BE2C (cell line): ENCODE measurements around the gene FARS2.

ENCODE experiments used
- DNase-seq: peaks from one replicate; pipeline ENCODE4 v3.0.0-alpha.2; 2020
- H3K27me3 ChIP-seq: fragments of 250-450 bp; sonication (Bioruptor Pico); 2 replicates; pipeline ENCODE4 v1.5.1; 2020; ENCODE audit warnings: mild to moderate bottlenecking
- H3K36me3 ChIP-seq: fragments of 250-450 bp; sonication (Bioruptor Pico); 2 replicates; pipeline ENCODE4 v1.5.1; 2020; ENCODE audit warnings: mild to moderate bottlenecking
- H3K4me1 ChIP-seq: fragments of 250-450 bp; sonication (Bioruptor Pico); 2 replicates; pipeline ENCODE4 v1.5.1; 2020
- H3K4me3 ChIP-seq: 2 replicates; pipeline ENCODE4 v1.5.1; 2011; ENCODE audit warnings: low read depth, low read length
- H3K9me3 ChIP-seq: fragments of 250-450 bp; sonication (Bioruptor Pico); 2 replicates; pipeline ENCODE4 v1.5.1; 2020
- CTCF ChIP-seq: IDR thresholded peaks from 2 replicates; pipeline ENCODE4 v1.5.1; 2012; ENCODE audit warnings: mild to moderate bottlenecking, low read depth, low read length

FARS2 gene

GRCh38 chr6:5513408-5513807 is 252.1 kb downstream of the FARS2 start:
- Histone ChIP-seq H3K9me3 (no peaks in the 10 kb centered on the region), H3K27me3 (no peaks in the 10 kb centered on the region), H3K4me1 (no peaks in the 10 kb centered on the region; the same call in 1 of the 2 replicates), H3K4me3 (no peak overlapping the region), H3K36me3 (no peaks in the 10 kb centered on the region)
- TF ChIP-seq CTCF: no peak
- DNase-seq: no peak

- Histone ChIP-seq H3K9me3 (no peaks in the 10 kb centered on the region), H3K27me3 (no peaks in the 10 kb centered on the region), H3K4me1 (no peaks in the 10 kb centered on the region; the same call in 1 of the 2 replicates), H3K36me3 (no peaks in the 10 kb centered on the region), H3K4me3 (no peak overlapping the region)
- no peak for TF ChIP-seq CTCF
- DNase-seq: no peak
Measured at GRCh38 chr6:5514353-5514752, 253.0 kb downstream of the FARS2 start.

- no peak for TF ChIP-seq CTCF
- H3K9me3 ChIP-seq: no peaks in the 10 kb centered on the region
- no peaks in the 10 kb centered on the region for H3K27me3 ChIP-seq
- no peaks in the 10 kb centered on the region for H3K36me3 ChIP-seq
- H3K4me1 ChIP-seq: peaks cover 7% of the 10 kb centered on the region
- no peak for DNase-seq
- no peak overlapping the region for H3K4me3 ChIP-seq
Measured at GRCh38 chr6:5515200-5515599, 253.9 kb downstream of the FARS2 start.

GRCh38 chr6:5516036-5516435 is 254.7 kb downstream of the FARS2 start:
- H3K27me3 ChIP-seq: no peaks in the 10 kb centered on the region
- no peak for DNase-seq
- TF ChIP-seq CTCF: no peak
- peaks cover 11% of the 10 kb centered on the region for H3K4me1 ChIP-seq
- H3K9me3 ChIP-seq: no peaks in the 10 kb centered on the region
- H3K4me3 ChIP-seq: no peak overlapping the region
- no peaks in the 10 kb centered on the region for H3K36me3 ChIP-seq

- Histone ChIP-seq H3K4me3 (no peak overlapping the region), H3K4me1 (peaks cover 18% of the 10 kb centered on the region), H3K9me3 (no peaks in the 10 kb centered on the region), H3K36me3 (no peaks in the 10 kb centered on the region), H3K27me3 (no peaks in the 10 kb centered on the region)
- no peak for TF ChIP-seq CTCF
- DNase-seq: no peak
Measured at GRCh38 chr6:5517796-5518195, 256.5 kb downstream of the FARS2 start.

GRCh38 chr6:5518936-5519491 is 257.7 kb downstream of the FARS2 start:
- Histone ChIP-seq H3K27me3 (no peaks in the 10 kb centered on the region), H3K4me3 (no peak overlapping the region), H3K9me3 (no peaks in the 10 kb centered on the region), H3K36me3 (no peaks in the 10 kb centered on the region), H3K4me1 (peaks cover 18% of the 10 kb centered on the region)
- DNase-seq: peak; percentile 16
- TF ChIP-seq CTCF: no peak
